ENCODE measurements around the gene STAM2. TPM values are rescaled to one million over a fixed set of nuclear protein-coding genes. Genes with fewer than 3 reads are reported as not detected.

STAM2 gene
- total RNA-seq, 1 experiment from 2014 or later = 14.2 TPM

GRCh38 chr2:152126664-152127063 is 48.9 kb downstream of the STAM2 start:
- Mint-ChIP-seq H3K4me3 (no peak overlapping the region), H3K4me1 (no peaks in the 10 kb centered on the region), H3K9me3 (no peaks in the 10 kb centered on the region), H3K27me3 (ENCODE audit: low read depth) (no peaks in the 10 kb centered on the region), H3K27ac (no peak overlapping the region), H3K36me3 (ENCODE audit: insufficient read depth in 1 of 3, low read depth in 3 of 3) (peaks cover 0 to 7% (median 0%) of the 10 kb centered on the region in 3 experiments; a peak in 2 of 7 replicates)
- no peaks in the 10 kb centered on the region for H3K27me3 ChIP-seq (ENCODE audit: insufficient read depth, low read length)
- no peak overlapping the region for H2BK120ac ChIP-seq (ENCODE audit: low read depth, low read length, poor library complexity, severe bottlenecking)
- no CpG with 5 or more reads among the region's 4 CpGs for WGBS (ENCODE audit: extremely low coverage, insufficient read length, low lambda C conversion rate)
- no peak overlapping the region for H3K14ac ChIP-seq (ENCODE audit: insufficient read depth, low read length)
- no peak overlapping the region for H4K5ac ChIP-seq (ENCODE audit: insufficient read length, low read depth, low read length)
- H3K27ac ChIP-seq (ENCODE audit: insufficient read length, low read depth, low read length) = no peak overlapping the region
- no peak overlapping the region for H3K4ac ChIP-seq (ENCODE audit: low read depth, low read length)
- H3K4me1 ChIP-seq (ENCODE audit: insufficient read depth, low read length) = no peaks in the 10 kb centered on the region
- no peak overlapping the region for H2BK5ac ChIP-seq (ENCODE audit: insufficient read length, low read length)
- no peak overlapping the region for H3K23ac ChIP-seq (ENCODE audit: insufficient read length, low read depth, low read length)
- H3K9me3 ChIP-seq (ENCODE audit: control insufficient read depth, low read depth, low read length) = no peaks in the 10 kb centered on the region
- no peak for DNase-seq
- no peak overlapping the region for H2BK20ac ChIP-seq (ENCODE audit: low read depth, low read length, poor library complexity, severe bottlenecking)
- H4K91ac ChIP-seq (ENCODE audit: insufficient read length, low read depth, low read length) = no peak overlapping the region
- TF ChIP-seq CTCF (conservative IDR thresholded peaks at IDR 0.05) = no peak
- H2BK12ac ChIP-seq (ENCODE audit: insufficient read length, low read depth, low read length) = no peak overlapping the region
- no peak overlapping the region for H2AK5ac ChIP-seq (ENCODE audit: insufficient read length, low read length)
- no peaks in the 10 kb centered on the region for H4K20me1 ChIP-seq (ENCODE audit: control insufficient read depth, insufficient read depth, insufficient read length)
- no peak overlapping the region for H3K56ac ChIP-seq (ENCODE audit: insufficient read length, low read depth, low read length)
- no peaks in the 10 kb centered on the region for H3K23me2 ChIP-seq (ENCODE audit: insufficient read length, low read depth, low read length, poor library complexity, severe bottlenecking)
- H3K18ac ChIP-seq (ENCODE audit: insufficient read length, low read depth, low read length) = no peak overlapping the region
- no peak overlapping the region for H2BK15ac ChIP-seq (ENCODE audit: low read depth, low read length)
- no peak overlapping the region for H3K4me2 ChIP-seq (ENCODE audit: insufficient read depth, insufficient read length, low read length)
- no peak overlapping the region for H4K8ac ChIP-seq (replicated peaks; ENCODE audit: insufficient read length, low read depth, low read length)
- H2AFZ ChIP-seq (ENCODE audit: low read length) = no peak overlapping the region
- H3K79me2 ChIP-seq (ENCODE audit: insufficient read depth, low read length) = no peaks in the 10 kb centered on the region
- H3T11ph ChIP-seq (ENCODE audit: low read length) = no peak overlapping the region
- no peaks in the 10 kb centered on the region for H3K79me1 ChIP-seq (ENCODE audit: insufficient read depth, low read depth, low read length, poor library complexity, severe bottlenecking)
- no peak overlapping the region for H3K9ac ChIP-seq (ENCODE audit: extremely low read depth, insufficient read length, low read length)

Measured in H9 (cell line).